ENCODE data around the gene CSE1L.
"Not testable (repeated sequence)": the region's sequence is repeated elsewhere in the genome, so short reads cannot be mapped to it uniquely, and the experiment has no call there.

CSE1L gene

DNA sequence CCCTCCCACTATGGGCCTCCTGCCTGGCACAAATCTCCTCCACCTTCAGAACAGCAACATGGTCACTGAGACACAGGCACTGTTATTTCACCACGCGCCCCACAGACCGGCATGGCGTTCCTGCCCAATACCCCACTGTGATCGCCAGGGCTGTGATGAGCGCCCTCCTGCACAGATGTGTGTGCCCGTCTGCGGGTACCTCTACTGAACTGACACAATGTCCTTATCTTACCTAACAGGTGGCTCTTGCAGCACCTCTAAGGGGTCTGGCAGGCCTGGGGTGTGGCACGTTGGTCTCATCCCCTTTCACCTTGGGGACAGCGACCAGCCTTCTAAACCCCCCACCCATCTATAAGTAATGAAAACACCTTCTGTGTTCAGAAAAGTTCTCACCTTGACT is 77.9 kb downstream of the CSE1L start:
- DNase-seq (ENCODE audit: low spot score) = no peak

DNA sequence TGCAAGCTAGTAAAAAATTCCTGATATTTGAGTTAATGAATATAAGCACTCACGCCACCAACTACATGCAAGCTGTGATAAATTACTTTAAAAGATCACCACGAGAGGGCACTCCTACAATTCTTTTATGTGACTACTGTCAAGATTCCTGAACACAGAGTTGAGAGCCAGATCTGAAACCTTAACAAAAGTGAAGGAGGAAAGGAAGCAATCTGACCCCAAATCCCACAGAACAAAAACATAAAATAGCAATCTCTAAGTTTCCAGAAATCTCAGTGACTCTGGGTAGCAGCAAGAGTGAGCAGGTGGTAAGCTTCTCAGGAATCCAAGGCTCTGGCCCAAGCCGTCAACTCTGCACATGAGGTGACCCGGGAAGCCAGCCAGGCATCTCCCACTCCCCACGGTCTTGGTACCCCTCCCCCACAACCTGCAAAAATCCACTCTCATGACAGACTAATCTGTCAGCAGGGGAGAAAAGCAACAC is 86.9 kb downstream of the CSE1L start:
- DNase-seq (ENCODE audit: low spot score) = peak; percentile 58

DNA sequence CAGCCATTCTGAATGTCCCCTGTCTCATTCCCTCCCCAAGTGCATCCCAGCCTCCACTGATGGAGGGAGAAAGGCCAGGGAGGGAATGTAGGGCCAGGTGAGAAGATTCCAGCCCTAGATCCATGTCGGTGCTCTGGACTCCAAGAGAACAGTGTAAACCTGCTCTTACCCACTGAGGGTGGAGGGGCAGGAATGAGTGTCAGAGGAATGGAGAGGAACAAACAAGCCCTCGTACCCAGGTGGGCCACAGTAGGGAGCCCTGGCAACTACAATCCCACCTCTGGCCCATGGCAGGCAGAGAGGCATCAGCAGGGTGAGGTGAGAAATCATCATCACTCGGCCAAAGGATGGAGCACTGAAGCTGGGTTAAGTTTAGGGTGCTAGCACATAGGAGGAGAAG is 87.5 kb downstream of the CSE1L start:
- no peak for DNase-seq (ENCODE audit: low spot score)

DNA sequence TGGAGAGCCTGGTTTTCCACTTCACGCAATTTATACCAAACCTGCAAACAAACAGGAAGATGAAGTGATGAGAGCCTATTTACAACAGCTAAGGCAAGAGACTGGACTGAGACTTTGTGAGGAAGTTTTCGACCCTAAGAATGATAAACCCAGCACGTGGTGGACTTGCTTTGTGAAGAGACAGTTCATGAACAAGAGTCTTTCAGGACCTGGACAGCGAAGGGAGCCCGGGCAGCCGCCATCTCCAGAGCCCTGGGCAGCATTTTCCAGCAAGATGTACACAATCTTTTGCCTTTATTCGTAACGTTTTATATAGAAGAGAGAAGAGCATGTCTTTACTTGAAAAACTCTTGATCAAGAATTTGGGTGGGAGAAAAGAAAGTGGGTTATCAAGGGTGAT is 88.7 kb downstream of the CSE1L start:
- DNase-seq (ENCODE audit: low spot score) = not testable (repeated sequence)

DNA sequence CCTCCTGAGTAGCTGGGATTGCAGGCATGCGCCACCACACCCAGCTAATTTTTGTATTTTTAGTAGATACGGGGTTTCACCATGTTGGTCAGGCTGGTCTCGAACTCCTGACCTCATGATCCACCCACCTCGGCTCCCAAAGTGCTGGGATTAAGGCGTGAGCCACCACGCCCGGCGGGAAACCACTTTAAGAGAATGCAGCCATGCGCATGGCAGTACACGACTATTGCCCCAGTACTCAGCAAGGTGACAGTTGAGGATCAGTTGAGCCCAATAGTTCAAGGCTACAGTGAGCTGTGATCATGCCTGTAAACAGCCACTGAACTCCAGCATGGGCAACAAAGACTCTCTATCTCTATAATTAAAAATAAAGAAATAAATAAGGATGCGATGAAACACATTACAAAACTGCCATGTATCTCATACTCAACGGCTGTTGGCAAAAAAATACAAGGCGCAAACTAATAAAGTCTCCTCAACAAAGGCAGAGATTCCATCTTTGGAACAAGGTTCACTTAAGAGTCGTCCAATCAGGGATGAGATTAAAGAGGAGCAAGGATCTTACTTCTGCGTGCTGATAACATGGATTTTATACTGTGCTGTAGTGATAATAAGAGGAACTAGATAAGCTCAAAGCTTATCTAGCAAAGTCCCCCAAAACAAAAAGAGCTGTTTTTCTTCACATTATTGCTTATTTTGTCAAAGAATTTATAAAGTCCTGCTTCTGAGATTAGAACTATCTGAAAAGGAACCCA is 90.9 kb downstream of the CSE1L start:
- no peak for DNase-seq (ENCODE audit: low spot score)

DNA sequence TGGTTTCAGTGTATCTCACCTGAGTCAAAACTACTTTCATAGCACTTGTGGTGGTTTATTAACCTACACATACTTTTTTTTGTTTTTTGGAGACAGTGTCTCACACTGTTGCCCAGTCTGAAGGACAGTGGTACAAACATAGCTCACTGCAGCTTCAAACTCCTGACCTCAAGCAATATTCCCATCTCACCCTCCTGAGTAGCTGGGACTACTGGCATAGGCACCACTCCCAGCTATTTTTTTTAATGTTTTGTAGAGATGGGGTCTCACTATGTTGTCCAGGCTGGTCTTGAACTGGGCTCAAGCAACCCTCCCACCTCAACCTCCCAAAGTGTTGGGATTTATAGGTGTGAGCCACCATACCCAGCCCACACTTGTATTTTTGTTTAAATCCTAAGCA is 92.3 kb downstream of the CSE1L start:
- no peak for DNase-seq (ENCODE audit: low spot score)

DNA sequence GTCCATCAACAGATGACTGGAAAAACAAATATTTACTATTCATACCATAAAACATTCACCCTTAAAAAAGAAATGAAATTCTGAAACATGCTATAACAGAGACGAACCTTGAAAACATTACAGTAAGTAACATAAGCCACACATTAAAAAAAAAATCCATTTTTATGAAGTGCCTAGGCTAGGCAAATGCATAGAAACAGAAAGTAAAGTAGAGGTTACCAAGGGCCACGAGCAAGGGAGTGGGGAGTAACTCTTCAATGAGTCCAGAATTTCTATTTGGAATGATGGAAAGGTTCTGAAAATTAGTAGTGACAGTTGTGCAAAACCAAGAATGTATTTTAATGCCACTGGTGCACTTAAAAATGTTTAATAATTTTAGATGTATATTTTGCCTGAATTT is 94.3 kb downstream of the CSE1L start:
- DNase-seq (ENCODE audit: low spot score) = no peak

DNA sequence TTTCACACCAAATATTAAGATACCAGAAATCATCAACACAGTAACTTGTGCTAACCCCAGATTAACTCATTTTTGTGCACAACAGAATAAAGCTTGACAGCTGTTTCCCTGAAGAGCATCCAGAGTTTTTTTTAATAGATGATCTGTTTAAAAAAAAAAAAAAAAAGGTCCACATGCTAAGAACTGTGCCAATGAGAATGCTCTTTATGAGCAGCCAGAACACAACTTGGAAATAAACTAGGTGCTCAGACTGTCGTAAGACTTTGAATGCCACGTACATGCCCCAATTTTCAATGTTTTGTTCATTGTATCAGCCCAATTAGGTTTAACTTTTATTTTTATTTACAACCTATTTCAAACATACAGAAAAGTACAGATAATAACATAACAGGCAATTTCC is 94.7 kb downstream of the CSE1L start:
- DNase-seq (ENCODE audit: low spot score) = no peak

All from HuH-7 (cell line).